NCI-H2171 (cell line): ENCODE data around the gene GAREM1.

Experiments used
- DNase-seq: peaks from one replicate; lab custom pipeline; 2025; lab: John Stamatoyannopoulos, UW

Gene GAREM1

DNA sequence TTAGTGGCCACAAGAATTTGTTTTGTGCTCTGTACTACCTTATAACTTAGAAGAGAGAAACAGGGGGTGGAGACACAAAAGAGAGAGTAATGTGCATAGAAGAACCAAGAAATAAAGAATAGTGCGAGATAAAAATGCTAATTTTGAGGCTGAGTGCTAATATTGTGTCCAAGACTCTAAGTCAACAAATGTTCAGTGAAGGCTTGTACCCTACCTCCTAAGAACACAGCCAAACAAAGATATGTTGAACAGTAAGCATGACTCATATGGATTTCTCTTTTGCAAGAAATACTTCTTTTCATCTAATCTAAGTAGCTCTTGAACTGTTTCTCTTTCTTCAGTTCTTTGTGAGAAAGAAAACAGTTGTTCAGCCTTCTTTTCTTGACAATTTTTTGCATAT, 45.2 kb downstream of the GAREM1 start:
- DNase-seq = no peak

DNA sequence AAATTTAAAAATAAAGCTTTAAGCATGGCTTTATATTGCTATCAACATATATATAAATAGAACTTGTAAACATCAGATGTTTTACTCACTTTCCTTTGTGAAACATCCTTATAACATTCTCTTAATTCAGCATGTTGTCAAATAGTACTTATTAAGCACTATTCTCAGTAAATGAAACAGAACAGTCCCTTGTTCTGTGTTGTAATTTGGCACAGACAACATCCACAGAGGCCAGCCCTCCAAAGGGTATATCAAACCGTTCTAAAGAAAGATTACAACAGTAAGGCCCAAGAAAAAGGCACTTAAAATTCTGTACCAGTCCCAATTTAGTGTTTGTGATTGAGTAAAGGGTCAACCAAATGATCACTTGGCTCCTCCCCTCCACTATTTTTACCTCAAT, 46.0 kb downstream of the GAREM1 start:
- no peak for DNase-seq

GRCh38 chr18:32422978-32423740, 47.5 kb downstream of the GAREM1 start:
- no peak for DNase-seq

- DNase-seq = no peak
Measured at GRCh38 chr18:32422201-32422600, 48.5 kb downstream of the GAREM1 start.

- DNase-seq = no peak
Measured at GRCh38 chr18:32420084-32420750, 50.5 kb downstream of the GAREM1 start.

DNA sequence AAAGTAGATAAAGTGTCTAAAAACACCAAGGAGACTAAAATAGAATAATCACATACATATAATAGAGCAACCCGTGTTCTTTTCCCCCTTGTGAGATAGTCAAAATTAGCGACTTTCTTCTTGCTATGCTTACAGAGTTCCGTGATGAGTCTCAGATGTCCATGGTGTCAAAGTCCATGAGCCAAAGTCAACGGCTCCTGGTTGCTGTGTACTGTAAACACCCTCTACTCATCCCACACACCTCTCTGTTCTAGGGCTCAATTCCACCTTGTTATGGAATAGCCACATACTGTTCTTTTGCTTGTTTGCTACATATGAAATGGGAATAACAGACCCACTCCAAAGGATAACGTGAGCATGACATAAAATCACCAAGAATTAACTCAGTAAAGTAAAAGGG, 52.5 kb downstream of the GAREM1 start:
- no peak for DNase-seq

DNA sequence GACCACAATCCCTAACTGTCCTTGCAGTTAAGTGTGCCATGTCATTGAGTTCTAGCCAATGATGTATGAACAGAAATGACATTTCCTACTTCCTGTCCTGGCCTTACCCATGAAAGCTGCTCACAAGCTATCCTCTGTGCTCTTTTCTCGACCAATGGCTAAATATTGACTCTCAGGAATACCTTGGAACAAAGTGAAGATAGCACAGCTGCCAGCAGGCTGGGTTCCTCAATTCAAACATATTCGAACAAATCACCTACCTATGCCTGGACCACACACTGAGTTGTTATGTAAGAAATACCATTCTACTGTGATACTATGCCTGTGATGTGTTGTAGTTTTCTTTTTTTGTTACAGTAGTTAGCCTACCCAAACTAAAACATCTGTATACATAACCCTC, 65.1 kb downstream of the GAREM1 start:
- no peak for DNase-seq

- no peak for DNase-seq
Measured at GRCh38 chr18:32401621-32402020, 69.1 kb downstream of the GAREM1 start.

GRCh38 chr18:32393407-32393806, 77.3 kb downstream of the GAREM1 start:
- DNase-seq = no peak

DNA sequence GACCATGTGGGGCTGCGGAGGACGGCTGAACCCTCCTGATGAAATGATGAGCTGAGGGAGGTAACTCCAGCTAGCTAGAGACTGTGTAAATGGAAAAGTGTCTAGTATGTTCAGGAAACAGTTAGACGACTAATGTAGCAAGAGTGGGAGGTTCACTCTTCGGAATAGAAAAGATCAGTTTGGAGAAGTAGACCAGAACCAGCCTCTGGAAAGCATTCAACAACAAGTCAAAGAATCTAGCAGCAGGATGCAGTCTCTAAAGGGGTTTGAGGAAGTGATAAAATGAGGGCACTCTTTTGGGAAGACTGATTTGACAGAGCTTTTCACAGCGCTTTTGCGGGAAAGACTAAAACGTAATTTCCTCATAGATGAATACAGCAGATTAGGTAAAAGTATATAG, 79.6 kb downstream of the GAREM1 start:
- no peak for DNase-seq

DNA sequence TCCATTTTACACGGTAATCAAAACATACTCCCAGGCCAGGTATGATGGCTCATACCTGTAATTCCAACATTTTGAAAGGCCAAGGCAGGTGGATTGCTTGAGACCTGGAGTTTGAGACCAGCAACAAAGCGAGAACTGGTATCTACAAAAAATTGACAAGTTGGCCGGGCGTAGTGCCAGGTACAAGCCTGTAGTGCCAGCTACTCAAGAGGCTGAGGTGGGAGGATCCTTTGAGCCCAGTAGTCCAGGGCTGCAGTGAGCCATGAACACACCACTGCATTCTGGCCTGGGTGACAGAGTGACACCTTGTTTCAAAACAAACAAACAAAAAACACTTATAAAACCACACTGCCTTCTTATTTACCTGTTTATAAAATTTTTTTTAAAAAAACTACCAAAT, 80.8 kb downstream of the GAREM1 start:
- peak; percentile 53 for DNase-seq

DNA sequence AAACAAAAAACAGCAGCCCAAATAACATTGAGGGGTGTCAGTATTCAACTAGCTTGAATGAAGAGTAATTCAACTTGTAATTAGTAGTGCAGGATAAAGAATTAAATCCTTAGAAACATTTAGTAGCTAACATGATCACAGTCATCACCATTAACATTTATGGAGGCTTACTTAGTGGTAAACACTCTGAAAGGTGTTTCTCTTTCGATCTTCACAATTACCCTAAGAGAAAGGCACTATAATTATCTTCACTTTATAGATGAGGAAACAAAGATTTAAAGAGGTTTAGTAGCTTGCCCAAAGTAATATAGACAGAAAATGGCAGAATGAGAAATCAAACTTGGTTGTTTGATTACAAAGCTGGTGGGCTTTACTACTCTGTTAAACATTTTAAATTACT, 81.5 kb downstream of the GAREM1 start:
- no peak for DNase-seq

DNA sequence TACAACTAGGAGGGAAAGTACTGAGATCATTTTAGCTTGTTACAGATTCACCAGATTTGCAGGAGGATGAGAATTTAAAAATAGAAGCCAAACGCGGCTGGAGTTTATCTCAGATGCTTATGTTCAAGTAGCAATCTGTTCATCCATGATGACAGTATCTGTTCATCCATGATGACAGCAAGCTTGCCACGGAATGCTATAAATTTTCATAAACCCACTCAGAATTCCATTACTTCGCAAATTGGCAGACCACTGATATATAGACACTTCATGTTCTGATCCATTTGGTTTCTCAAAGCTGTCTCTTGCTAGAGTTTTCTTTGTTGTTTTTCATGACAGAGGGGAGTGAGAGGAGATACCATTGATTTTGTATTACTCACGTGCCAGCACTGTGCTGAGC, 84.2 kb downstream of the GAREM1 start:
- no peak for DNase-seq

DNA sequence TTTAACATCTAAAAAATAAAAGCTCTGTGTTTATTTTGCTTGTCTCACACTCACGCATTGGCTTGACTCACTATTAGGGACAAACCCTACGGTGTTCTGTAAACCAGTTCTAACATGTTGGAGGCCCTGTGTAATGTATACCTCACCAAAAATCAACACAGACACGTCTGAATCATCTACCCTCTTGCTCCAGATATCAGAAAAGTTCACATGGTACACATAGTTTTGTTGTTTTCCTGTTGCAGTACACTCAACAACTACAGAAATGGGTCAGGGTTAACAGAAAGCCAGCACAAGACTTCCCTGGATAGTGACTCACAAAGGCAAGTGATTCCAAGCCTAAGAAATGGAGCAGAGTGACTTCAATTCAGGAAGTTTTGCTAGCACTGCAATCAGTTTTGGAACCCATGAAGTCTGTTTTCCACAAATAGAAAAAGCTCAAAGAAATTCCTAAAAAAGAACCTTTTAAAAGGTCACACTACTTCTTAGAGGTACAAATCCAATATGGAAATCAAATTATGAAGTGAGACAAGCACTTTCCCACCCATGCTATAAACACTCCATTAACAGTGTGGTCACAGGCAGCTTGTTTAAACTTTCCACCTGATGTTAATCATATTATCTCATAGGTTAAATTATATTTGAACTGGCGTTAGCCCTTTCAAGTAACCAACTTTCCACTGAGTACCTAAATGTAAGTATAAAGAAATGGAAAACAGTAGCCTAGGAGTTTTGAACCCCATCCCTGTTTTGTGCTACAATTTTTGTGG, 87.4 kb downstream of the GAREM1 start:
- DNase-seq = no peak

- DNase-seq = no peak
Measured at GRCh38 chr18:32381761-32382160, 88.9 kb downstream of the GAREM1 start.

- no peak for DNase-seq
Measured at GRCh38 chr18:32380559-32380958, 90.1 kb downstream of the GAREM1 start.

DNA sequence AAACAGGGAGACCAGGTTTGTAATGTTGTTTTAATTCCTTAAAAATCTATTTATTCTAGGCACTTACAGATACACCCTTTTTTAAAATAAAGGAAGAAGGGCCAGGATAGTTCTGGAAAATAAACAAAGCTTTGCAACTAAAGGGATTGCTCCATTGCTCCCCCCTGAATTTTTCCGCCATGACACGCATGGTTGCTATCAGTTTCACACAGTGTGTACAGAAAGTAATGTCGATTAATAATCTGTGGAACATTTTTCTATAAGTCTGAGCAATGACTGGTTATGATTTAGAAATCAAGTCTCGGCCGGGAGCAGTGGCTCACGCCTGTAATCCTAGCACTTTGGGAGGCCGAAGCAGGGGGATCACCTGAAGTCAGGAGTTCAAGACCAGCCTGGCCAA, 90.8 kb downstream of the GAREM1 start:
- no peak for DNase-seq

- peak; percentile 65 for DNase-seq
Measured at GRCh38 chr18:32378705-32379104, 92.0 kb downstream of the GAREM1 start.

GRCh38 chr18:32373995-32374394, 96.7 kb downstream of the GAREM1 start:
- DNase-seq = peak; percentile 34

DNA sequence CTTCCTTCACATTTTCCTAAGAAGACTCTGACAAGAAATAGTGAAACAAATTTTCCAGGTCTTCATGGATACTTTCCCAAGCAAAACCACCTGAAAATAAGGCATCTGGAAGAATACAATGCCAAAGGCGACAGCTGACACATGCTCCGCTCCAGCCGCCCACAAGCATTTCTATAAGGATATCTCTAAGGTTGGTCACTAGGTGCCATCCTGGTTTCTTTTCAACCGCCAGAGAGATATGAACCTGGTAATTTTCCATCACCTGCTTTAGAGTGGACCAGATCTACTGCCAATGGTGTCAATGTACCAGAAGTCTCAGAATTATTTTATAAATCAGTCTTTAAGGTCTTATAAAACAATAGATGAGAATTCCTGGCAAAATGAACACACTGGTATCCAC, 97.2 kb downstream of the GAREM1 start:
- no peak for DNase-seq

DNA sequence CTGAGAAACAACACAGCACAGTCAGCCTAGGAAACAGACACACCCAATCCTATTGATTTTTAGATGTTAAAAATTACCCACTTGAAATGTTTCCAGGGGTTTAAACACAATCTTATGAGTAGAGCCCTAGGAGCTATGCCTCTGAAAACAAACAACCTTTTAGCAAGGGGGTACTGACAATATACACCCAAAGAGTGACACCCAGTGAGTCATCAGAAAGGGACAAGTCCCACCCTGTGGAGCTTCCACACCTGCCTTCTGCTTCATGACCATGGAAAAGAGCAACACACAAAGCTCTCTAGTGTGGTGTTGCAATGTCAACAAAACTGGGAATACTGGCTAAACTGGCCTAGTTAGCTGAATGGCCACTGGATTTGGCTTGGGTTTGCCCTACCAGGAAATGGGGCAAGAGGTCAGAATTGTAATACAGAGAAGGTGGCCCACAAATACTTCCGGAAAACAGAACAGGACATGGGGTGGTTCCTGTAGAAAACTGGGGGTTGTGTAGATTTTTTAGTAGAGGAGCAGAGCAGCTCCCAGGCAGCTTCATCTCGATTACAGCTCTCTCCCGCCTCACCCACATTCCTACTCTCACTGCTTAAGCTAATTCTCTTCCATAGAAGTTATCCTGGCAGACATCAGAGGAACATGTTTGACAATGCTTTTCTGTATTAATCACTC, 98.2 kb downstream of the GAREM1 start:
- no peak for DNase-seq

DNA sequence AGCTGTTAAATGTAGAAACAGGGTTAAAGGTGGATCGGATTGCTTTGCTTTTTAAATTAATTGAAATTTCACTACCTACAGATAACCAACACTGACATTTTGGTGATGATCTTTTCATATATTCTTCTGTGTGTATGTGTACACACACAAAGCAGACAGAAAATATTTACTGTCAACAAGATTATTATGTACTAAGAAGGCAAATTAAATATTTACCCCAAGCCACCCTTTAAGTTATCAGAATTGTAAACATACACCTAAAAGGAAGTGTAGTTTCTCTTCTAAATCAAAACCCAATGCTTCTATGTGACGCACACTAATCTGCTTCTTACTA, 98.7 kb downstream of the GAREM1 start:
- no peak for DNase-seq

DNA sequence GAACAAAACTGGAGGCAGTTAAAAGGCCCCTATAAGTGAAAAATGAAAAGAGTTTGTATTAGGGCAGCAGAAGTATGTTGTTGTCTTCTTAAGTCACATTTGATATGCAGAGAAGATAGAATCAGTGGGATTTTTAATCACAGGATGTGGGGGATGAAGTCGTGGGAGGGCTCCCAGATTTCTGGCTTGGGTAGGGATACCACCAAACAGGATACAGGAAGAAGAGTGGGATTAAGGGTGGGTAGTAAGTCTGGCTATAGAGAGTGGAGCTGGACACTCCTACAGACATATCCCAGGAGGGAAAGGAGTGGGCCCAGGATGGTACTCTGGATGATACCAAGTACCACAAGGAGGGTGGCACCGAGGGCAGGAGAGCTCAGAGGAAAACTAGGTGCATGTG, 99.3 kb downstream of the GAREM1 start:
- no peak for DNase-seq
